Adrenal gland (tissue), 12 donors: ENCODE results near the gene SLC26A5. TPM values are rescaled to one million over a fixed set of nuclear protein-coding genes. Genes with fewer than 3 reads are reported as not detected.

Experiments used
- DNase-seq, 7 donors: peaks; one replicate each; pipeline ENCODE4 v3.0.0-alpha.2; 2019 to 2020
- H3K27ac ChIP-seq, 5 donors: fragments of 200-600 bp; sonication (generic) in 4 of 5; 1 replicate in 3 of 5; 2 replicates in 2 of 5; pipeline versions ENCODE4 v1.5.1 to v1.8.0; 2016 to 2020; ENCODE audit warnings: mild to moderate bottlenecking in 1 of 5
- H3K27me3 ChIP-seq: fragments of 200-600 bp; 2 replicates; pipeline ENCODE4 v1.8.0; 2021
- H3K36me3 ChIP-seq, 2 donors: fragments of 200-600 bp; replicated peaks in 1 of 2; 1 replicate in 1 of 2; 2 replicates in 1 of 2; pipeline versions ENCODE4 v1.5.1 to v1.8.0; 2018 to 2022
- H3K4me1 ChIP-seq, 2 donors: fragments of 200-600 bp; replicated peaks in 1 of 2; 1 replicate in 1 of 2; 2 replicates in 1 of 2; pipeline versions ENCODE4 v1.5.1 to v1.8.0; 2018 to 2021
- H3K4me3 ChIP-seq, 4 donors: fragments of 200-600 bp; sonication (generic) in 3 of 4; one replicate each; pipeline ENCODE4 v1.5.1; 2016 to 2018
- H3K9me3 ChIP-seq, 3 donors: fragments of 200-600 bp; sonication (generic) in 1 of 3; replicated peaks in 1 of 3; 1 replicate in 2 of 3; 2 replicates in 1 of 3; pipeline versions ENCODE4 v1.5.1 to v1.8.0; 2016 to 2021
- CTCF ChIP-seq, 6 experiments: fragments of 450-650 bp in 4 of 6; fragments of 200-600 bp in 2 of 6; sonication (generic) in 1 of 6; IDR thresholded peaks; 1 replicate in 5 of 6; 2 replicates in 1 of 6; pipeline versions ENCODE4 v1.5.1 to v1.8.0; 2016 to 2021; ENCODE audit warnings: antibody characterized with exemption in 6 of 6, mild to moderate bottlenecking in 2 of 6, moderate library complexity in 1 of 6
- POLR2A ChIP-seq, 2 donors: fragments of 450-650 bp; IDR thresholded peaks; one replicate each; pipeline ENCODE4 v1.6.1; 2017; ENCODE audit warnings: antibody characterized with exemption in 2 of 2, mild to moderate bottlenecking in 2 of 2, moderate library complexity in 1 of 2
- WGBS, 4 donors: extraction: QIAGEN DNeasy Blood & Tissue Kit in 2 of 4; methylation state at CpG; one replicate each; pipeline versions ENCODE4 v1.1.5 to v1.1.7; 2013 to 2017; 5-methylcytosine and 5-hydroxymethylcytosine counted together
- intact Hi-C, 2 donors: fragments of 100-400 bp; cut with DNase I; formaldehyde crosslinking; loops; one replicate each; pipeline versions ENCODE4 v1.14.1 to v1.15.0; 2022 to 2023
- polyA plus RNA-seq, 3 donors: library from polyadenylated mRNA; stranded (reverse); fragments of 200-250 nt in 2 of 3; fragments of 350-450 nt in 1 of 3; fragmentation: Illumina TruSeq in 1 of 3; extraction: RNeasy Lipid Tissue Mini Kit (QIAGEN cat#74804) in 1 of 3; gene quantifications; one replicate each; pipeline ENCODE4 v1.2.3, GENCODE V29; 2013 to 2014
- total RNA-seq, 9 donors: library from RNA; depleted of rRNA in 4 of 9; stranded (reverse); fragments of >200 nt in 4 of 9; fragments of 120-200 nt in 1 of 9; fragmentation: NEBNext Ultra II Directional in 1 of 9; extraction: Animal tissue kit (Norgen Biotek cat#: 25700) in 1 of 9; gene quantifications; one replicate each; pipeline versions ENCODE4 v1.1.0 to v1.2.4, GENCODE V29; 2013 to 2023
- donor health status: healthy with polysubstance abuse.
- donor health status: Bipolar disorder and iron deficiency.
- donor health status: DM: yes; HTN: yes; CAD: no.
- donor health status: DM: no; HTN: no; CAD: no.
- donor health status: DM: no; HTN: no; CAD: no.
- donor health status: DM: yes; HTN: yes; CAD: no.

SLC26A5 gene
- total and polyA plus RNA-seq, 12 donors, result 0.14 to 0.56 (median 0.34) TPM; not detected in 3

GRCh38 chr7:103398483-103399127, 47.4 kb downstream of the SLC26A5 start:
- Histone ChIP-seq H3K27ac (no peak overlapping the region), H3K27me3 (no peaks in the 10 kb centered on the region), H3K4me3 (no peak overlapping the region), H3K4me1 (no peaks in the 10 kb centered on the region), H3K9me3 (no peaks in the 10 kb centered on the region), H3K36me3 (no peaks in the 10 kb centered on the region)
- intact Hi-C loops, result no loop called here
- TF ChIP-seq POLR2A (IDR thresholded peaks at IDR 0.05), result no peak
- no peak for TF ChIP-seq CTCF (IDR thresholded peaks at IDR 0.05)
- DNase-seq, result no peak
- WGBS, 4 donors, result 31 to 49% (median 38%) methylated on average over 2 of the region's 2 CpGs

- intact Hi-C loops, result no loop called here
- no peaks in the 10 kb centered on the region for H3K4me1 ChIP-seq
- no peak overlapping the region for H3K4me3 ChIP-seq
- H3K27ac ChIP-seq, result no peak overlapping the region
- no peaks in the 10 kb centered on the region for H3K9me3 ChIP-seq
- TF ChIP-seq CTCF (IDR thresholded peaks at IDR 0.05) (no peak), POLR2A (IDR thresholded peaks at IDR 0.05) (no peak)
- 52 to 68% (median 65%) methylated on average over 8 of the region's 8 CpGs for WGBS, 4 donors
- H3K36me3 ChIP-seq, result no peaks in the 10 kb centered on the region
- no peaks in the 10 kb centered on the region for H3K27me3 ChIP-seq
- no peak for DNase-seq
These were observed 49.5 kb downstream of the SLC26A5 start for GRCh38 chr7:103396471-103396870.

- Histone ChIP-seq H3K27ac (no peak overlapping the region), H3K9me3 (no peaks in the 10 kb centered on the region), H3K4me1 (no peaks in the 10 kb centered on the region), H3K4me3 (no peak overlapping the region), H3K27me3 (no peaks in the 10 kb centered on the region), H3K36me3 (no peaks in the 10 kb centered on the region)
- no peak for TF ChIP-seq CTCF (IDR thresholded peaks at IDR 0.05)
- no peak for TF ChIP-seq POLR2A (IDR thresholded peaks at IDR 0.05)
- intact Hi-C loops, result no loop called here
- 59 to 92% (median 66%) methylated on average over 1 of the region's 1 CpG for WGBS, 4 donors
- no peak for DNase-seq
These were observed 50.9 kb downstream of the SLC26A5 start for GRCh38 chr7:103395071-103395470.

- intact Hi-C loops, result no loop called here
- DNase-seq, result no peak
- H3K9me3 ChIP-seq, result no peaks in the 10 kb centered on the region
- WGBS, 4 donors, result 90 to 98% (median 92%) methylated on average over 3 to 4 of the region's 4 CpGs
- no peak overlapping the region for H3K4me3 ChIP-seq
- H3K27ac ChIP-seq, result no peak overlapping the region
- no peaks in the 10 kb centered on the region for H3K4me1 ChIP-seq
- TF ChIP-seq POLR2A (IDR thresholded peaks at IDR 0.05), result no peak
- no peak for TF ChIP-seq CTCF (IDR thresholded peaks at IDR 0.05)
- H3K27me3 ChIP-seq, result no peaks in the 10 kb centered on the region
- no peaks in the 10 kb centered on the region for H3K36me3 ChIP-seq
These were observed 51.4 kb downstream of the SLC26A5 start for GRCh38 chr7:103394566-103394965.
